DOHH2 (cell line): ENCODE results near the gene FBXO34.

Experiments
- H3F3A ChIP-seq: fragments of 200-600 bp; sonication (generic), shearing (Covaris generic); 2 replicates; pipeline ENCODE4 v1.6.0; 2016; ENCODE audit warnings: antibody characterized with exemption, mild to moderate bottlenecking; ENCODE audit not compliant: control insufficient read depth, insufficient read depth
- H3K27ac ChIP-seq: fragments of 200-600 bp; sonication (generic); 2 replicates; pipeline ENCODE4 v1.5.1; 2014; ENCODE audit warnings: low read depth, mild to moderate bottlenecking, low read length, moderate library complexity
- H3K27me3 ChIP-seq: fragments of 200-600 bp; sonication (generic); 2 replicates; pipeline ENCODE4 v1.6.1; 2014; ENCODE audit warnings: mild to moderate bottlenecking, low read length, mixed read lengths; ENCODE audit not compliant: control insufficient read depth
- H3K36me3 ChIP-seq: fragments of 200-600 bp; sonication (generic); 2 replicates; pipeline ENCODE4 v1.6.1; 2014; ENCODE audit warnings: mild to moderate bottlenecking, low read length, moderate library complexity, mixed read lengths; ENCODE audit not compliant: control insufficient read depth
- H3K4me1 ChIP-seq: fragments of 200-600 bp; sonication (generic); 2 replicates; pipeline ENCODE4 v1.6.1; 2014; ENCODE audit warnings: mild to moderate bottlenecking, low read length, mixed read lengths; ENCODE audit not compliant: control insufficient read depth
- H3K4me2 ChIP-seq: fragments of 200-600 bp; sonication (generic); 2 replicates; pipeline ENCODE4 v1.6.0; 2014; ENCODE audit warnings: mild to moderate bottlenecking, low read length, moderate library complexity
- H3K4me3 ChIP-seq: fragments of 200-600 bp; sonication (generic); 2 replicates; pipeline ENCODE4 v1.5.1; 2014; ENCODE audit warnings: mild to moderate bottlenecking, low read length, mixed read lengths
- H3K79me2 ChIP-seq: fragments of 200-600 bp; sonication (generic); 2 replicates; pipeline ENCODE4 v1.6.1; 2014; ENCODE audit warnings: mild to moderate bottlenecking, low read length, mixed read lengths; ENCODE audit not compliant: control insufficient read depth
- H3K9me2 ChIP-seq: fragments of 200-600 bp; sonication (generic); replicated peaks from 2 replicates; pipeline ENCODE4 v1.6.1; 2014; ENCODE audit warnings: mild to moderate bottlenecking, low read length, mixed read lengths; ENCODE audit not compliant: control insufficient read depth
- H3K9me3 ChIP-seq: fragments of 200-600 bp; sonication (generic); 2 replicates; pipeline ENCODE4 v1.6.1; 2014; ENCODE audit warnings: antibody characterized with exemption, low read length, mixed read lengths; ENCODE audit not compliant: control insufficient read depth, insufficient read depth
- H4K20me1 ChIP-seq: fragments of 200-600 bp; sonication (generic); 2 replicates; pipeline ENCODE4 v1.6.0; 2014; ENCODE audit warnings: low read depth, mild to moderate bottlenecking, antibody characterized with exemption, low read length, moderate library complexity; ENCODE audit not compliant: control insufficient read depth, insufficient read depth
- CTCF ChIP-seq: fragments of 200-600 bp; sonication (generic); IDR thresholded peaks from one replicate; pipeline ENCODE4 v1.5.1; 2014; ENCODE audit warnings: antibody characterized with exemption, mild to moderate bottlenecking, low read depth, low read length; ENCODE audit not compliant: poor library complexity, severe bottlenecking
- EZH2phosphoT487 ChIP-seq: fragments of 200-600 bp; sonication (generic); IDR thresholded peaks from 2 replicates; pipeline ENCODE4 v1.6.1; 2017; ENCODE audit warnings: borderline replicate concordance, mild to moderate bottlenecking, antibody characterized with exemption, low read length, moderate library complexity, mixed read lengths

The FBXO34 gene

GRCh38 chr14:55370883-55371455 lies 99.7 kb downstream of the FBXO34 start:
- Histone ChIP-seq H3K4me3 (no peak overlapping the region), H3K4me1 (no peaks in the 10 kb centered on the region), H4K20me1 (no peaks in the 10 kb centered on the region), H3K9me3 (no peaks in the 10 kb centered on the region), H3K36me3 (peaks cover under 1% of the 10 kb centered on the region; the same call in 1 of the 2 replicates), H3K79me2 (no peaks in the 10 kb centered on the region), H3K27ac (no peak overlapping the region), H3K4me2 (no peak overlapping the region), H3K9me2 (no peaks in the 10 kb centered on the region), H3K27me3 (no peaks in the 10 kb centered on the region), H3F3A (no peaks in the 10 kb centered on the region)
- TF ChIP-seq CTCF = no peak
- TF ChIP-seq EZH2phosphoT487 = no peak

- H3K36me3 ChIP-seq = peaks cover 5% of the 10 kb centered on the region; the same call in 1 of the 2 replicates
- no peaks in the 10 kb centered on the region for H3F3A ChIP-seq
- no peaks in the 10 kb centered on the region for H4K20me1 ChIP-seq
- no peaks in the 10 kb centered on the region for H3K4me1 ChIP-seq
- no peaks in the 10 kb centered on the region for H3K79me2 ChIP-seq
- H3K9me2 ChIP-seq = no peaks in the 10 kb centered on the region
- H3K27me3 ChIP-seq = no peaks in the 10 kb centered on the region
- no peaks in the 10 kb centered on the region for H3K9me3 ChIP-seq
- TF ChIP-seq EZH2phosphoT487 (no peak), CTCF (no peak)
- H3K27ac ChIP-seq = no peak overlapping the region
- no peak overlapping the region for H3K4me2 ChIP-seq
- no peak overlapping the region for H3K4me3 ChIP-seq
Measured at GRCh38 chr14:55372423-55372822, 101.2 kb downstream of the FBXO34 start.

- Histone ChIP-seq H3K79me2 (no peaks in the 10 kb centered on the region), H3K9me2 (no peaks in the 10 kb centered on the region), H3K4me3 (no peak overlapping the region), H3K9me3 (no peaks in the 10 kb centered on the region), H3F3A (no peaks in the 10 kb centered on the region), H3K27ac (no peak overlapping the region), H4K20me1 (no peaks in the 10 kb centered on the region), H3K4me1 (no peaks in the 10 kb centered on the region), H3K36me3 (peaks cover 5% of the 10 kb centered on the region; the same call in 1 of the 2 replicates), H3K27me3 (no peaks in the 10 kb centered on the region), H3K4me2 (no peak overlapping the region)
- TF ChIP-seq CTCF (no peak), EZH2phosphoT487 (no peak)
Measured at GRCh38 chr14:55372825-55373224, 101.6 kb downstream of the FBXO34 start.
